ENCODE results near the gene ADAMTS16.

Gene ADAMTS16

GRCh38 chr5:5139777-5140478, at the start of gene ADAMTS16:
Gene ADAMTS16, plus strand, starts transcription at chr5:5140330. Its CDS starts 138 bp downstream, at chr5:5140468.
- no peak for TF ChIP-seq CTCF (IDR thresholded peaks at IDR 0.05)
- Histone ChIP-seq H3K27ac (no peak within 1 kb of the TSS), H3K4me3 (peak within 1 kb of the TSS; percentile 67)
- no peak for DNase-seq (ENCODE audit: low spot score)

GRCh38 chr5:5092149-5092548, 48.0 kb upstream of the ADAMTS16 start:
- no peak overlapping the region for H3K4me3 ChIP-seq
- TF ChIP-seq CTCF (IDR thresholded peaks at IDR 0.05) = no peak
- no peak overlapping the region for H3K27ac ChIP-seq
- DNase-seq (ENCODE audit: low spot score) = no peak

- no peak overlapping the region for H3K27ac ChIP-seq
- no peak for DNase-seq (ENCODE audit: low spot score)
- no peak for TF ChIP-seq CTCF (IDR thresholded peaks at IDR 0.05)
- no peak overlapping the region for H3K4me3 ChIP-seq
Observed at GRCh38 chr5:5100635-5101034, 39.5 kb upstream of the ADAMTS16 start.

- Histone ChIP-seq H3K27ac (no peak overlapping the region), H3K4me3 (no peak overlapping the region)
- TF ChIP-seq CTCF (IDR thresholded peaks at IDR 0.05) = no peak
- no peak for DNase-seq (ENCODE audit: low spot score)
Observed at GRCh38 chr5:5101676-5102075, 38.5 kb upstream of the ADAMTS16 start.

- TF ChIP-seq CTCF (IDR thresholded peaks at IDR 0.05) = no peak
- H3K4me3 ChIP-seq = no peak overlapping the region
- H3K27ac ChIP-seq = no peak overlapping the region
- no peak for DNase-seq (ENCODE audit: low spot score)
Observed at GRCh38 chr5:5103245-5103644, 36.9 kb upstream of the ADAMTS16 start.

- no peak for TF ChIP-seq CTCF (IDR thresholded peaks at IDR 0.05)
- no peak overlapping the region for H3K4me3 ChIP-seq
- no peak for DNase-seq (ENCODE audit: low spot score)
- no peak overlapping the region for H3K27ac ChIP-seq
Observed at GRCh38 chr5:5104550-5104949, 35.6 kb upstream of the ADAMTS16 start.

GRCh38 chr5:5105531-5105930, 34.6 kb upstream of the ADAMTS16 start:
- no peak for DNase-seq (ENCODE audit: low spot score)
- Histone ChIP-seq H3K4me3 (no peak overlapping the region), H3K27ac (no peak overlapping the region)
- no peak for TF ChIP-seq CTCF (IDR thresholded peaks at IDR 0.05)

Measured in coronary artery (tissue), 2 donors.